IPS DF 4.7 (cell line): ENCODE data around the gene ULK3.

Source experiments
- DNase-seq: peaks from one replicate; pipeline ENCODE4 v3.0.0-alpha.2; 2013; ENCODE audit warnings: low spot score; ENCODE audit errors: extremely low read depth

The ULK3 gene

GRCh38 chr15:74799856-74800558 is 42.9 kb downstream of the ULK3 start:
- no peak for DNase-seq

GRCh38 chr15:74799255-74799855 is 43.6 kb downstream of the ULK3 start:
- no peak for DNase-seq

- no peak for DNase-seq
These were observed 44.3 kb downstream of the ULK3 start for GRCh38 chr15:74798388-74799254.

GRCh38 chr15:74795966-74796625 is 46.9 kb downstream of the ULK3 start:
- no peak for DNase-seq

GRCh38 chr15:74794970-74795349 is 48.0 kb downstream of the ULK3 start:
- no peak for DNase-seq

GRCh38 chr15:74794248-74794969 is 48.5 kb downstream of the ULK3 start:
- no peak for DNase-seq

- no peak for DNase-seq
These were observed 49.6 kb downstream of the ULK3 start for GRCh38 chr15:74793135-74794028.

GRCh38 chr15:74792227-74793016 is 50.5 kb downstream of the ULK3 start:
- DNase-seq, result no peak

- DNase-seq, result no peak
These were observed 51.3 kb downstream of the ULK3 start for GRCh38 chr15:74791667-74792066.

- no peak for DNase-seq
These were observed 51.9 kb downstream of the ULK3 start for GRCh38 chr15:74791007-74791406.

GRCh38 chr15:74790080-74790916 is 52.7 kb downstream of the ULK3 start:
- no peak for DNase-seq

GRCh38 chr15:74789741-74790079 is 53.2 kb downstream of the ULK3 start:
- DNase-seq, result no peak

GRCh38 chr15:74789171-74789631 is 53.8 kb downstream of the ULK3 start:
- no peak for DNase-seq

GRCh38 chr15:74788683-74789151 is 54.2 kb downstream of the ULK3 start:
- DNase-seq, result no peak

GRCh38 chr15:74788042-74788682 is 54.8 kb downstream of the ULK3 start:
- DNase-seq, result no peak

- no peak for DNase-seq
These were observed 55.5 kb downstream of the ULK3 start for GRCh38 chr15:74787251-74788041.
